CD1c-positive myeloid dendritic cell (primary cell): ENCODE results near the gene PJA1.

Experiments
- DNase-seq: peaks from one replicate; pipeline ENCODE4 v3.0.0-alpha.2; 2016; ENCODE audit errors: extremely low spot score

Gene PJA1

DNA sequence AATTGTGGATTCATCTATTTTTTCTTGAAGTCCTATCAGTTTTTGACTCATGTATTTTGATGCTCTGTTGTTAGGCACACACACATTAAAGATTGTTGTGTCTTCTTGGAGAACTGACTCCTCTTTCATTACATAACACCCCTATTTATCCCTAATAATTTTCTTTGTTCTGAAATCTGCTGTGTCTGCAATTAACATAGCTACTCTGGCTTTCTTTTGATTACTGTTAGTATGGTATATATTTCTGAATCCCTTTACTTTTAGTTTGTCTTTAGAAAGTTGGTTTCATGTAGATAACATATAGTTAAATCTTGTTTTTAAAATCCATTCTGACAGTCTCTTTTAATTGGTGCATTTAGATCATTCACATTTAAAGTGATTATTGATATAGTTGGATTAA lies 5.1 kb upstream of the PJA1 start:
- DNase-seq: no peak

DNA sequence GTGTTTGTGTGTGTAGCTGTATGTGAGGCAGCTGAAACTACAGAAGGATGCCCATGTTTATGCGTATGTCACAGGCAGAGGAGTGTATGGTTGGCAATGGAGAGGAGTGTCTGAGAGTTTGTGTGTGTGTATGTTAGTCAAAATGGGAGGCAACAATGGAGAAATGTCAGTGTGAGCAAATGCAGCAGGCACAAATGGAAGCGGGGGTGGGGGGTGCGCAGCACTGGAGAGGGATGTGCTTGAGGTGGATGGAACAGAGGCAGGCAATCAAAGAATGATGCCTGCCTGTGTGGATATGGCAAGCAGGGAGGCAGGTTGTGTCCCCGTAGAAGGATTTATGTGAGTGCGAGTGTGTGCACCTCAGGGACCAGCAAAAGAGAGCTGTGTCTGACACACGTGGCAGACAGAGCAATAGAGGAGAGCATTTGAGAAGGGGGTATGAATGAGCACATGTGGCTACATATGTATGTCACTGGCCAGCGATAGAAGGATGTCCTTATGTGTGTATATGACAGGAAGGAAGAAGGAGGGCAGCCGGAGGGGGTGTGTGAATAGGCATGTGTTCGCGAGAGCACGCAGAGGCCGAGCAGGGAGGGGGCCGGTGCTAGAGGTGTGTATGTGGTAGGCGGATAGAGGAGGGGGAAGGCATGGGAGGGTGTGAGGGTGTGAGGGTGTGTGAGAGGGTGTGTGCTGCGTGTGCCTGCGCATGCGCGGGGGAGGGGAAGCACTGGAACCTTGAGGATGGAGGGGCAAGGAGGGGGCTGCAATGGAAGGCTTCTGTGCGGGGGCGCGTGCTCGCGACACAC lies 1.1 kb downstream of the PJA1 start:
- peak; percentile 3 for DNase-seq

- no peak for DNase-seq
Measured at GRCh38 chrX:69162361-69162865, 2.8 kb downstream of the PJA1 start.

DNA sequence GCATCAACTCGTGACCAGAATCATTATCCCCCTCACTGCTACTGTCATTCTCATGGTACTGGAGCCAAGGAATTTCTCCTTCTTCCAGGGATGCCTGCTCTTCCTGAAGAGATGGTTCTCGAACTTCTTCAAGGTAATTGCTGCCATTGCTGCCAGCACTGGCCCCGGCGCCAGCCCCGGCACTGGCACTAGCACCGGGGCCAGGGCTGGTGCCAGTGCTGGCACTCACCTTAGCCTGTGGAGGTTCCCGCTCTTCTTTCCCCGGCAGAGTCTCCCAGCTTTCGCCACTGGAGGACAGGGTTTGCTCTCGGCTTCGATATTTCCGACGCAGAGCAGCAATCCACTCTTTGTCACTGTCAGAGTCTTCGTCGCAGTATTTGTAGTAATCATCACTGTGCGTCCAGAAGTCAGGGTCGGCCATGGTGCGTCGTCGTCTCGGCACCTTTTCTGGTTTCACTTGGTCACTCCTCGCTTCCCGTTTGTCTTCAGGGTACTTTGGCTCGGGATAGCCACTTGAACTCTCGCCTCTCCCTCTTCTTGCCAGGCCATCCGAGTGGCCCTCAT lies 3.4 kb downstream of the PJA1 start:
- DNase-seq: no peak

DNA sequence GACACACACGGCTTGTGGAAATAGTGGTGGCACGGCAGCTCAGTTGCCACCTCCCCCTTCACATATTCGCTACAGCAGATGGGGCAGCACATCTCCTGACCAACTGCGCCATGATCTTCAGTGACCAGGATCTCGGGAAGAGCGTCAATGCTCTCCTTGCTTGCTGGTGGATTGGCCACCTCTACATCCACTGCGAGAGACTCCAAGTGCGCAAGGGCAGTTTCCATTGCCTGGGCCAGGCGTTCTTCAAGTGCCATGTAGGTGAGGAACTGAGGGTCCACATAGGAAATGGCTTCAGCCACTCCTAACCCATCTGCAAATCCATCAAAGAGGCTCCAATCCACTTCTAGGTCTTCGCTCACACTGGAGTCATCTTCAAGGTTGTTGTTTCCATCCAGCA lies 3.9 kb downstream of the PJA1 start:
- DNase-seq: no peak

- peak; percentile 29 for DNase-seq
Measured at GRCh38 chrX:69158166-69158980, 6.9 kb downstream of the PJA1 start.

DNA sequence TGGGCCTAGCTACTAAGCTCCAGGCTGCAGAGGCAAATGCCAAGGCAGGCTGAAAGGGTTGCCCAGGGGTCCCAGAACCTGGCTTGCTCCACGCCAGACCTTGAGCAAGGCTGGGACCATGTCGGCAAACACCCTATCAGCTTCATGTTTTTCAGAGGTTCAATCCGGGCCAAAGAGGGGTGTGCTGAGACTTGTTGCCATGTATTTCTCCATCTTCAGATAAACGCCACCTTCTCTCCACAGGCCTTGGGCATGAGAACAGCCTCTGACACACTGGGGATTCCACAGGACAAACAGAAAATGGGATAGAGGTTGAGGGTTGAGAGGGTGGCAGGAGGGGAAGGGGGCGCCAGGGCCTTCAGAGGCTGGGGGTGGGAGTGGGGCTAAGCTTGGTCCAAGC lies 8.6 kb downstream of the PJA1 start:
- no peak for DNase-seq

- no peak for DNase-seq
Measured at GRCh38 chrX:69155786-69156520, 9.3 kb downstream of the PJA1 start.

DNA sequence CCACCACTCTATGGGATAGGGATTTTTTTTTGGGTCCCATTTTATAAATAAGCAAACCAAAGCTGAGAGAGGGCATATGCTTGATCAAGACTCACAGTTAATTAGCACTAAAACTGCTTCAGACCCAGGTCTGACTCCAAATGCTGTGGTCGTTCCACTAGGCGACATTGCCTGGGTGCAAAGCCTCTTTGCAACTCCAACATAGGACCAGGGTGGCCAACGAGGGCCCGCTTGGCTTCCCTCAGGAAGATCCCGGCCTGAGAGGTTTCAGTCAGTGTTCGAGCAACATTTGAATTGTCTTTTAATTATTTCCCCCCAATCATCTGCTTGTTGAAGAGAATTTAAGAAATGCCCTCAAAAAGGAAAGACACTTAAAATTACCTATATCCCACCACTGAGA lies 11.2 kb downstream of the PJA1 start:
- no peak for DNase-seq

DNA sequence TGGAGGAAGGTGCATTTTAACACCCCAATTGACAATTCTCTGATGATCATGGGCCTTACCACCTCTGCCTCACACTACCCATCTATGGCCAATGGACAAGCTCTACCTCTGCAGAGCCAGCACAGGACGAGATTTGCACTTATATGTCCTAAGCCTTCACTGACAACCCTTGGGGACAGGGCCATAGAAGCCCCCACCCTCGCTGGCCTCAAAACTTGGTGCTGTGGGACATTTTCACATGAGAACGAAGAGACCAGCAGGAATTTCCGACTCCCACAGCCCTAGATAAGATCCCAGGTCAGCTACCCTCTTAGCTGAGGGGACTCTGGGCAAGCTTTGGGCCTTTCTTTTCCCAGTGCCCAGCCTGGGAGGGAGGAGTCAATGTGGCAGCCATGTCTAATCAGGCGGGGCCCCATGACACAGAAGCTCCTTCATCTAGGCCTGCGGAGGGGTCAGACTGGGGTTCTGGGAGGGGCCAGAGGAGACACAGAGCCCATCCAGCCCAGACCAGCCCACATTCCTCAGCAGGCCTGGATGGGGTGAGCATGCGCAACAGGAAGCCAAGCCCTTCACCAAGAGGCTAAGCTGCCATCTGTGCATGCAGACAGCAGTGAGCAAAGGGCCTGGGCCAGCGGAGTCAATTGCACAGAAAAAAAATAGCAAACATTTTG lies 12.1 kb downstream of the PJA1 start:
- no peak for DNase-seq

DNA sequence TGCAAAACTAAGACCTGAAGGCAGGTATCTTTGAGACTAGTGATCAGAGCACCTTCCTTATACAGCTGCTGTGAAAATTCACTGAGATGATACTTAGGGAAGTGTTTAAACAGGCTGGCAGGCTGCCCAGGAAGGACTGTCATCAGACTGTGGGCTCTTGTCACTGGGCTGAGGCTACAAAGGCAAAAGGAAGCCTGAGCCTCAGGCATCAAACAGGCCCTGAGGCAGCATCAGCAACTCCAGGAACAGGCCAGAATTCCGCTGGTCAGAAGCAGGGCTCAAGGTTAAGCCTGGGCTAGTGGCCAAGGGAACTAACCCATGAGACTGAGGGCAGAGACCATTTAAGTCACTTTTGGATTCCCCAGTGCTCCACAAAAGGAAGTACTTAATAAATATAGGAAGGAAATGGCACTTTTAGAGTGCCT lies 12.8 kb downstream of the PJA1 start:
- peak; percentile 51 for DNase-seq

GRCh38 chrX:69151866-69152284 lies 13.4 kb downstream of the PJA1 start:
- DNase-seq: no peak

DNA sequence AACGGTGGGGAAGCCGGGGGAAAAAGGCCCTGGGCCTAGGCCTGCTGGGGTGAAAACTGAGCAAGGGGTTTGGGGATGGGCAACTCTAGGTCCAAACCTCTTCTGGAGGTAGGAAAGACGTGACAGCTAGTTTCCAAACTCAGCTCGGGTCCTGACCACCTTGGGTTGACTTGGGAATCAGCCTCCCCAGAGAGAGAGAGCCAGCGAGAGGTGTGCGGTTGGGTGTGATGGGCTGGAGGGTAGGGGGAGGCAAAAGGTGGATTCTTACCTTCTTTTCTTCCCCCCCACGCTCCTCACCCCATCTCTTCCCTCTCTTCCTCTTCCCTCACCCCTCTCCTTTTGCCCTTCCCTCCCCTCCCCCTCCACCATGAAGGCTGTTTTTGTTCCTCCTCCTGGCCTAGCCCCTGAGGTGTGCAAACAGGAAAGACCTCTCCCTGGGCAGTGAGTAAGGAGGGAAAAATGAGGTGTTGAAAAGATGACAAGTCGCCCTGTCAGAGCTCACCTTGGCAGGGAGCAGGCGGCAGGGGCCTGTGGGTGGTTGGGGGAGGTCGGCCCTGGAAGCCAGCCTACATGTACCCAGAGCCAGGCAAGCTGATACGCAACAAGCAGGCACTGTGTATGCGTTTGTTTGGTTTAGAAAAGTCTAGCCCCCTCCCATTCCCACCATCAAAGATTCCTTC lies 14.8 kb downstream of the PJA1 start:
- no peak for DNase-seq

GRCh38 chrX:69149466-69150280 lies 15.6 kb downstream of the PJA1 start:
- DNase-seq: no peak

GRCh38 chrX:69148946-69149345 lies 16.3 kb downstream of the PJA1 start:
- DNase-seq: no peak

- DNase-seq: peak; percentile 4
Measured at GRCh38 chrX:69146739-69147138, 18.5 kb downstream of the PJA1 start.

DNA sequence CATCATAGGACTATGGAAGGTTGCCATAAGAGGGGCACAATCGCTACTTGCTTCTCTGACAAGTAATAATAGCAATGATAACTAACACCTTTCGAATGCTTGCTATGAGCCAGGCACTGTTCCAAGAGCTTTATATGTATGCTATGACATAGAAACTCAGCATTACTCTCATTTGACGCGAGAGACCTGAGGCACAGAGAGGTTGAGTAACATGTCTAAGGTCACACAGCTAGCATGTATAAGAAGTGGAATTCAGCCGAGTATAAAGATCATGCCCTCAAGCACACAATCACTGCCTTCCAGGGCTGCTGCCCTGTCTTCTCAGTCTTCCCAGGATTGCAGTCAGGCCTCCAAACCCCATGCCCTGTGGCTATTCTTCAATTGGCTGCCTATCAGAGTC lies 19.5 kb downstream of the PJA1 start:
- DNase-seq: no peak

- no peak for DNase-seq
Measured at GRCh38 chrX:69144838-69145680, 20.2 kb downstream of the PJA1 start.

- no peak for DNase-seq
Measured at GRCh38 chrX:69143530-69143929, 21.7 kb downstream of the PJA1 start.
